A204.1 (cell line): Measurements from ENCODE around the gene PLA2R1.
"Not testable (repeated sequence)": the region's sequence is repeated elsewhere in the genome, so short reads cannot be mapped to it uniquely, and the experiment has no call there.

Experiments
- FAIRE-seq: peaks from 2 replicates; lab custom pipeline; 2012; peaks lifted over from hg19 to GRCh38; lab: Jason Lieb, UNC

Gene PLA2R1

GRCh38 chr2:159982270-159982669, 80.1 kb downstream of the PLA2R1 start:
- no peak for FAIRE-seq

- no peak for FAIRE-seq
Observed at GRCh38 chr2:159976527-159977160, 85.8 kb downstream of the PLA2R1 start.

GRCh38 chr2:159973325-159973724, 89.1 kb downstream of the PLA2R1 start:
- FAIRE-seq: no peak

GRCh38 chr2:159971365-159972152, 90.9 kb downstream of the PLA2R1 start:
- no peak for FAIRE-seq

GRCh38 chr2:159970548-159970947, 91.9 kb downstream of the PLA2R1 start:
- FAIRE-seq: not testable (repeated sequence)

- no peak for FAIRE-seq
Observed at GRCh38 chr2:159968279-159968900, 94.0 kb downstream of the PLA2R1 start.

GRCh38 chr2:159963700-159964099, 98.7 kb downstream of the PLA2R1 start:
- FAIRE-seq: no peak

GRCh38 chr2:159962513-159962912, 99.9 kb downstream of the PLA2R1 start:
- FAIRE-seq: not testable (repeated sequence)

- no peak for FAIRE-seq
Observed at GRCh38 chr2:159961451-159961850, 101.0 kb downstream of the PLA2R1 start.

GRCh38 chr2:159961037-159961436, 101.4 kb downstream of the PLA2R1 start:
- FAIRE-seq: no peak

GRCh38 chr2:159960414-159960813, 102.0 kb downstream of the PLA2R1 start:
- FAIRE-seq: no peak

- FAIRE-seq: no peak
Observed at GRCh38 chr2:159959136-159959535, 103.3 kb downstream of the PLA2R1 start.

GRCh38 chr2:159953136-159953823, 109.1 kb downstream of the PLA2R1 start:
- no peak for FAIRE-seq

- FAIRE-seq: no peak
Observed at GRCh38 chr2:159946326-159946999, 116.0 kb downstream of the PLA2R1 start.

- FAIRE-seq: no peak
Observed at GRCh38 chr2:159944874-159945273, 117.5 kb downstream of the PLA2R1 start.

GRCh38 chr2:159942146-159942545, 120.3 kb downstream of the PLA2R1 start:
- FAIRE-seq: no peak

- FAIRE-seq: no peak
Observed at GRCh38 chr2:159941729-159942128, 120.7 kb downstream of the PLA2R1 start.

- FAIRE-seq: no peak
Observed at GRCh38 chr2:159939946-159940345, 122.5 kb downstream of the PLA2R1 start.

- no peak for FAIRE-seq
Observed at GRCh38 chr2:159938395-159938794, 124.0 kb downstream of the PLA2R1 start.

GRCh38 chr2:159936471-159936870, 125.9 kb downstream of the PLA2R1 start:
- no peak for FAIRE-seq

GRCh38 chr2:159933727-159934049, 128.7 kb downstream of the PLA2R1 start:
- no peak for FAIRE-seq

- FAIRE-seq: no peak
Observed at GRCh38 chr2:159933040-159933726, 129.2 kb downstream of the PLA2R1 start.
